Chondrocyte (in vitro differentiated cells): ENCODE results near the gene MAT2A. TPM values are rescaled to one million over a fixed set of nuclear protein-coding genes. Genes with fewer than 3 reads are reported as not detected.
"Not testable (repeated sequence)": the region's sequence is repeated elsewhere in the genome, so short reads cannot be mapped to it uniquely, and the experiment has no call there.

Experiments
- DNase-seq: peaks from one replicate; pipeline ENCODE4 v3.0.0; 2021; ENCODE audit warnings: mixed read lengths, low spot score
- H3K27ac Mint-ChIP-seq: one replicate; pipeline ENCODE4 v1.8.0; 2021; ENCODE audit warnings: mild to moderate bottlenecking, moderate library complexity, mixed read lengths; ENCODE audit not compliant: unreplicated experiment
- H3K27me3 Mint-ChIP-seq: 2 replicates; pipeline ENCODE4 v1.8.0; 2021; ENCODE audit warnings: low read depth, mixed read lengths
- H3K36me3 Mint-ChIP-seq: 2 replicates; pipeline ENCODE4 v1.8.0; 2021; ENCODE audit warnings: low read depth, mixed read lengths
- H3K4me1 Mint-ChIP-seq: 2 replicates; pipeline ENCODE4 v1.8.0; 2021; ENCODE audit warnings: low read depth, mild to moderate bottlenecking, mixed read lengths
- H3K4me3 Mint-ChIP-seq: one replicate; pipeline ENCODE4 v1.8.0; 2021; ENCODE audit warnings: mild to moderate bottlenecking, moderate library complexity, mixed read lengths; ENCODE audit not compliant: unreplicated experiment
- H3K9me3 Mint-ChIP-seq: 2 replicates; pipeline ENCODE4 v1.8.0; 2021; ENCODE audit warnings: low read depth, mixed read lengths
- CTCF ChIP-seq: fragments of 200-600 bp; sonication (generic); IDR thresholded peaks from 2 replicates; pipeline ENCODE4 v1.5.0; 2021; ENCODE audit warnings: antibody characterized with exemption, mild to moderate bottlenecking, moderate library complexity
- total RNA-seq: library from RNA; stranded (reverse); gene quantifications from 3 replicates; pipeline ENCODE4 v1.2.1, GENCODE V29; 2021

The MAT2A gene
- total RNA-seq, 1 donor from 2014 or later, result 155 TPM

- peaks cover 5% of the 10 kb centered on the region for H3K36me3 Mint-ChIP-seq
- peaks cover 26% of the 10 kb centered on the region for H3K4me1 Mint-ChIP-seq
- H3K9me3 Mint-ChIP-seq, result no peaks in the 10 kb centered on the region
- H3K27ac Mint-ChIP-seq, result no peak overlapping the region
- no peaks in the 10 kb centered on the region for H3K27me3 Mint-ChIP-seq
- no peak overlapping the region for H3K4me3 Mint-ChIP-seq
- no peak for TF ChIP-seq CTCF
- DNase-seq, result no peak
These were observed 18.2 kb downstream of the MAT2A start for GRCh38 chr2:85557130-85557529.

GRCh38 chr2:85558160-85558559 is 19.2 kb downstream of the MAT2A start:
- Mint-ChIP-seq H3K9me3 (no peaks in the 10 kb centered on the region), H3K4me3 (no peak overlapping the region), H3K27ac (no peak overlapping the region), H3K4me1 (peaks cover 26% of the 10 kb centered on the region), H3K36me3 (peaks cover 5% of the 10 kb centered on the region), H3K27me3 (no peaks in the 10 kb centered on the region)
- no peak for DNase-seq
- no peak for TF ChIP-seq CTCF

GRCh38 chr2:85560403-85560726 is 21.4 kb downstream of the MAT2A start:
- H3K27me3 Mint-ChIP-seq, DNase-seq, H3K9me3 Mint-ChIP-seq, H3K36me3 Mint-ChIP-seq: not testable (repeated sequence)
- H3K4me1 Mint-ChIP-seq, result peaks cover 26% of the 10 kb centered on the region
- H3K4me3 Mint-ChIP-seq, result peak overlapping the region; percentile 92
- peak overlapping the region; percentile 95 for H3K27ac Mint-ChIP-seq

GRCh38 chr2:85560812-85561279 is 21.9 kb downstream of the MAT2A start:
- peak overlapping the region; percentile 92 for H3K4me3 Mint-ChIP-seq
- peaks cover 26% of the 10 kb centered on the region for H3K4me1 Mint-ChIP-seq
- TF ChIP-seq CTCF, result no peak
- H3K27me3 Mint-ChIP-seq, result no peaks in the 10 kb centered on the region
- DNase-seq, result no peak
- H3K27ac Mint-ChIP-seq, result peak overlapping the region; percentile 95
- peaks cover 1% of the 10 kb centered on the region for H3K36me3 Mint-ChIP-seq
- no peaks in the 10 kb centered on the region for H3K9me3 Mint-ChIP-seq

- H3K9me3 Mint-ChIP-seq, result no peaks in the 10 kb centered on the region
- H3K27me3 Mint-ChIP-seq, result no peaks in the 10 kb centered on the region
- H3K36me3 Mint-ChIP-seq, result peaks cover 1% of the 10 kb centered on the region
- peaks cover 26% of the 10 kb centered on the region for H3K4me1 Mint-ChIP-seq
- peak; percentile 97 for DNase-seq
- TF ChIP-seq CTCF, result peak; percentile 68
- H3K4me3 Mint-ChIP-seq, result peak within 1 kb of the TSS; percentile 92
- H3K27ac Mint-ChIP-seq, result peak within 1 kb of the TSS; percentile 95
These were observed 22.6 kb downstream of the MAT2A start, which contains the start of gene GGCX for GRCh38 chr2:85561280-85562212. Gene GGCX (minus strand): TSS chr2:85561493. CDS start chr2:85561428, 65 bp downstream.
